SJSA1 (cell line): ENCODE measurements around the gene YDJC. TPM values are rescaled to one million over a fixed set of nuclear protein-coding genes. Genes with fewer than 3 reads are reported as not detected.
"Not testable (repeated sequence)": the region's sequence is repeated elsewhere in the genome, so short reads cannot be mapped to it uniquely, and the experiment has no call there.

Experiments
- DNase-seq, 2 experiments: peaks; one replicate each; pipeline ENCODE4 v3.0.0-alpha.2; 2015 to 2020; ENCODE audit warnings: low spot score in 2 of 2, low read depth in 1 of 2
- H3K27ac ChIP-seq: fragments of 250-450 bp; sonication (Bioruptor Pico); 2 replicates; pipeline ENCODE4 v1.5.1; 2020; ENCODE audit warnings: mild to moderate bottlenecking, moderate library complexity
- H3K27me3 ChIP-seq: fragments of 250-450 bp; sonication (Bioruptor Pico); replicated peaks from 2 replicates; pipeline ENCODE4 v1.5.1; 2020; ENCODE audit warnings: mild to moderate bottlenecking, moderate library complexity
- H3K36me3 ChIP-seq: fragments of 250-450 bp; sonication (Bioruptor Pico); 2 replicates; pipeline ENCODE4 v1.5.1; 2020; ENCODE audit warnings: mild to moderate bottlenecking
- H3K4me1 ChIP-seq: fragments of 250-450 bp; sonication (Bioruptor Pico); replicated peaks from 2 replicates; pipeline ENCODE4 v1.6.1; 2021; ENCODE audit warnings: mild to moderate bottlenecking
- H3K4me3 ChIP-seq: fragments of 250-450 bp; sonication (Bioruptor Pico); 2 replicates; pipeline ENCODE4 v1.5.1; 2020; ENCODE audit warnings: mild to moderate bottlenecking
- H3K9me3 ChIP-seq: fragments of 250-450 bp; sonication (Bioruptor Pico); replicated peaks from 2 replicates; pipeline ENCODE4 v1.5.1; 2020; ENCODE audit warnings: mild to moderate bottlenecking
- total RNA-seq: library from RNA; depleted of rRNA; stranded (reverse); fragments of >200 nt; shearing (Covaris generic); gene quantifications from 2 replicates; pipeline ENCODE4 v1.2.3, GENCODE V29; 2014; rRNA removed

Gene YDJC, protein sequence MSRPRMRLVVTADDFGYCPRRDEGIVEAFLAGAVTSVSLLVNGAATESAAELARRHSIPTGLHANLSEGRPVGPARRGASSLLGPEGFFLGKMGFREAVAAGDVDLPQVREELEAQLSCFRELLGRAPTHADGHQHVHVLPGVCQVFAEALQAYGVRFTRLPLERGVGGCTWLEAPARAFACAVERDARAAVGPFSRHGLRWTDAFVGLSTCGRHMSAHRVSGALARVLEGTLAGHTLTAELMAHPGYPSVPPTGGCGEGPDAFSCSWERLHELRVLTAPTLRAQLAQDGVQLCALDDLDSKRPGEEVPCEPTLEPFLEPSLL
- total RNA-seq: 36.4 and 47.9 TPM in 2 replicates

DNA sequence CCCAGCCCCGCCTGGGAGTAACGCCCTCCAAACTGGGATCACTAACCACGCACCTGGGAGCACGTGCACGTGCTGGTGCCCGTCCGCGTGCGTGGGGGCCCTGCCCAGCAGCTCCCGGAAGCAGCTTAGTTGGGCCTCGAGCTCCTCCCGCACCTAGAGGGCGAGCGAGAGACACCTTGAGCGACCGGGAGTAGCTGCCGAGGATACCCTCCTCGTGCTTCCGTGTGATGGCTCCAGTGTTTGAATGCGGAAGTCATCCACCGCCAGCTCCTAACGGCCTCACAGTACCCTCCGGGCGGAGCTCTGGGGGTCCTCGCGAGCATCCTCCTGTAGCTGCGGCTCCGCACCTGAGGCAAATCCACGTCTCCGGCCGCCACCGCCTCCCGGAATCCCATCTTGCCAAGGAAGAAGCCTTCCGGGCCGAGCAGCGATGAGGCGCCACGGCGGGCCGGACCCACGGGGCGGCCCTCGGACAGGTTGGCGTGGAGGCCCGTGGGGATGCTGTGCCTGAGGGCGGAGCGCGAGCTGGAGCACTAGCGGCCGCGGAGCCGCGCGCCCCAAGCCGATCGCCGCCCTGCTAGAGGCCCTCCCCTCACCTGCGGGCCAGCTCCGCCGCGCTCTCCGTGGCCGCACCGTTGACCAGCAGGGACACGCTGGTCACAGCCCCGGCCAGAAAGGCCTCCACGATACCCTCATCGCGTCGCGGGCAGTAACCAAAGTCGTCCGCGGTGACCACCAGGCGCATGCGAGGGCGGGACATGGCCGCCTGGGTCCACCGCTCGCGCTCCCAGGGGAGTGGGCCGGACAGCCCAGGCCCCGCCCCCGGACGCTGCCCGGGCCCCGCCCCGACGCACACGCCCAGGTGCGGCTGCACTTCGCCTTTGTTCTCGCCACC lies at the start of gene YDJC:
TSS of gene YDJC (minus strand) at position 768 of the 895 bp plus-strand sequence. CDS start at position 760, 8 bp downstream.
- Histone ChIP-seq H3K4me1 (peaks cover 9% of the 10 kb centered on the region), H3K27ac (peak within 1 kb of the TSS; percentile 75), H3K27me3 (no peaks in the 10 kb centered on the region), H3K9me3 (peaks cover 6% of the 10 kb centered on the region), H3K4me3 (peak within 1 kb of the TSS; percentile 90), H3K36me3 (peaks cover 40% of the 10 kb centered on the region)
- DNase-seq: peak; percentile 85 to 94

DNA sequence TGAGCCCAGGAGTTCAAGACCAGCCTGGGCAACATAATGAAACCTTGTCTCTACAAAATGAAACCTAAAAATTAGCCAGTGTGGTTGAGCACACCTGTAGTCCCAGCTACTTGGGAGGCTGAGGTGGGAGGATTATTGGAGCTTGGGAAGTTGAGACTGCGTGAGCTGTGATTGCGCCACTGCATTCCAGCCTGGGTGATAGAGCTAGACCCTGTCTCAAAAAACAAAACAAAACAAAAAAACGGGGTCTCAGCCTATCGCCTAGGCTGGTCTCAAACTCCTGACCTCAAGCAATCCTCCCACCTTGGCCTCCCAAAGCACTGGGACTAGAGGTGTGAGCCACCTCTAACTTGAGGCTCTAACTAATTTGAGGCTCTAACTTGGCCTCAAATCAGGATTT lies 49.6 kb upstream of the YDJC start:
- Histone ChIP-seq H3K9me3 (no peaks in the 10 kb centered on the region), H3K36me3 (peaks cover 38% of the 10 kb centered on the region), H3K4me3 (no peak overlapping the region), H3K27ac (no peak overlapping the region), H3K4me1 (no peaks in the 10 kb centered on the region), H3K27me3 (no peaks in the 10 kb centered on the region)
- DNase-seq: no peak

DNA sequence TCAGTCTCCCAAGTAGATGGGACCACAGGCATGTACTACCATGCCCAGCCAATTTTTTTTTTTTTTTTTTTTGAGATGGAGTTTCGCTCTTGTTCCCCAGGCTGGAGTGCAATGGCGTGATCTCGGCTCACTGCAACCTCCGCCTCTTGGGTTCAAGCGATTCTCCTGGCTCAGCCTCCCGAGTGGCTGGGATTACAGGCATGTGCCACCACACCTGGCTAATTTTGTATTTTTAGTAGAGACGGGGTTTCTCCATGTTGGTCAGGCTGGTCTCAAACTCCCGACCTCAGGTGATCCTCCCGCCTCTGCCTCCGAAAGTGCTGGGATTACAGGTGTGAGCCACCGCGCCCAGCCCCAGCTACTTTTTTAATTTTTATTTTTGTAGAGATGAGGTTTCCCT lies 49.0 kb upstream of the YDJC start:
- H3K9me3 ChIP-seq, H3K4me1 ChIP-seq, H3K4me3 ChIP-seq, H3K27ac ChIP-seq, DNase-seq, H3K27me3 ChIP-seq: not testable (repeated sequence)
- H3K36me3 ChIP-seq: peaks cover 44% of the 10 kb centered on the region

DNA sequence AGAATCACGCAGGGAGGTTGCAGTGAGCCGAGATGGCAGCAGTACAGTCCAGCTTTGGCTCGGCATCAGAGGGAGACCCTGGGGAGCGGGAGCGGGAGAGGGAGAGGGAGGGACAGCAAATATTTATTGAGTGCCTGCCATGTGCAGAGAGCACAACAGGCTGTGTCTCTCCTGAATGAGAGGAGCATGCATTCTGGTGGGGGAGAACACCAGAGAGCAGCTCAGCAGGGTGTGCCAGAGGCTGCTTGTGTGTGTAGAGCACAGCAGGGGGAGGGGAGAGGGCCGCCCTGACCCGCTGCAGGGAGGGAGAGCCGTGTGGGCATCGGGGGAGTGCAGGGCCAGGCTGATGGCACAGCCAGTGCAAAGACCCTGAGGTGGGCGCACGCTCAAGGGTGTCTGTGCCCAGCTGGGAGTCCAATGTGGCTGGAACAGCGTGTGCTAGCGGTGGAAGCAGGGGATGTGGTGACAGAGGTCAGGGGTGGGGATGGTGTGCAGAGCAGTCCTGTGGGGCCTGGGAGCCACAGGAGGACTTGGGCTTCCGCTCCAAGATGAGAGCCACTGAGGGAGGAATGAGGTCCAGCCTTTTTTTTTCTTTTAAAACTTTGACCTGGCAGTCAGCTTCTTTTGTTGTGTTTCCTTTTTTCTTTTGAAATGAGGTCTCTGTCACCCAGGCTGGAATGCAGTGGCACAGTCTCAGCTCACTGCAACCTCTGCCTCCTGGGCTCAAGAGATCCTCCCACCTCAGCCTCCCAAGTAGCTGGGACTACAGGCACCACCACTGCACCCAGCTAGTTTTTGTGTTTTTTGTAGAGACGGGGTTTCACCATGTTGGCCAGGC lies 48.0 kb upstream of the YDJC start:
- no peak for DNase-seq
- H3K4me1 ChIP-seq: no peaks in the 10 kb centered on the region
- H3K4me3 ChIP-seq: no peak overlapping the region
- H3K27me3 ChIP-seq: no peaks in the 10 kb centered on the region
- H3K9me3 ChIP-seq: no peaks in the 10 kb centered on the region
- H3K36me3 ChIP-seq: peaks cover 49% of the 10 kb centered on the region
- H3K27ac ChIP-seq: no peak overlapping the region

DNA sequence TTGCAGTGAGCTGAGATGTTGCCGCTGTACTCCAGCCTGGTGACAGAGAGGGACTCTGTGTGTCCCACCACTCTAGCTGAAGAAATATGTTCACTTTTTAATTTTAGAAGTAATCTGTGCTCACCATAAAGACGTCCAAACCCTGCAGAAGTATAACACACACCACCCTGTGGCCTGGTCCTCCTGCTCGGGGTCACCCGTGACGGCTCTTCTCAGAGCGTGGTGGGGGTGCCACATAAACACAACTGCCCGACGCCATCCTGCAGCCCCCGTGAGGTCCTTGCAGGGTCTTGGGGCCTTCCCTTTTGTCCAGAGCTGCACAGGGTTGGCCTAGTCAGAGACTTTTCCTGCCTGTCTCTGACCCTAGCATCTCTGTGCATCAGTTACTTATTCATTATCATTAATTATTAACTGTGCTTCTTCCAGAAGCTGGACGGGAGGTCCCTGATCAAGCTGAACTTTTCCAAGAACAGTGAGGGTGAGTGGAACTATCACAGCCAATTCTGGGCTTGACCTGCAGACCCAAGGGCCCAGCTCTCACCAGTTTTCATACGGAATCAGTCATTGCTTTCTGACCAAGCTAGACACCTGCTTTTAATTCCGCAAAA lies 44.9 kb upstream of the YDJC start:
- DNase-seq: no peak
- H3K27ac ChIP-seq: no peak overlapping the region
- no peaks in the 10 kb centered on the region for H3K27me3 ChIP-seq
- H3K36me3 ChIP-seq: peaks cover 60% of the 10 kb centered on the region
- H3K4me3 ChIP-seq: no peak overlapping the region
- no peaks in the 10 kb centered on the region for H3K9me3 ChIP-seq
- no peaks in the 10 kb centered on the region for H3K4me1 ChIP-seq

DNA sequence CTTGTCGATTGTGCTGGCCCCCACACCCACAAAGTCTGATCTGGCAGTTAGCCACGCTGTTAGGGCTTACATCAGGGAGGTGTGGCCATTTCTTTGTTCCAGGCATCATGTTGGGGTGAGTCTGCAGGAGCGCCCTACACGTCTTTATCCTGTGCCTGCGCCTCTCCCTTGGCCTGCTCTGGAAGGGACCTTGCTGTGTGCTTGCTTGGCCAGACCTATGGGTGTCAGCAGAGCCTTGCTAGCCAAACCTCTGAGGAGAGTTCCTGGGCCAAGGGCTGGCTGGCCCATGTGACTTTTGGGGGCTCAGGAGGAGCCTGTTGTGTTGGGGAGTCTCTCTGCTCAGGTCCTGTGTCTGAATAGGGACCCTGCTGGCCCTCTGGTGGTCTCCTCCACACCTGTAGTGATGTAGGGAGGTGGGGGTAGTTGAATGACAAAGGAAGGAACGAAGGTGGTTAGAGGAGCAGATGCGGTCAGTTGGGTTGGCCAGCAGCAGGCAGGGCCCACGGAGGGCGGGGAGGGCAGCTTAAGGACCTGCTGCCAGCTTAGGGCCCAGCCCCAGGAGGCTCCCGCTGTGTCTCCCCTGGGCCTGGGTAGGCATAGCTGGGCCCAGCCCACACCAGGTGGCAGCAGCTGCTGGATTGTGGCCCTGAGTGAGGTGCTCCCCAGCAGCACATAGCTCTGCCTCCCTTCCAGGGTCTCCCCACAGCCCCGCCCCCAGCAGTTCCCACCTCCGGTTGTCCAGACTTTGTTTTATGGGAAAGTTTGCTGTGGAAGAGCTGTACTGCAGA lies 43.9 kb upstream of the YDJC start:
- DNase-seq: no peak

DNA sequence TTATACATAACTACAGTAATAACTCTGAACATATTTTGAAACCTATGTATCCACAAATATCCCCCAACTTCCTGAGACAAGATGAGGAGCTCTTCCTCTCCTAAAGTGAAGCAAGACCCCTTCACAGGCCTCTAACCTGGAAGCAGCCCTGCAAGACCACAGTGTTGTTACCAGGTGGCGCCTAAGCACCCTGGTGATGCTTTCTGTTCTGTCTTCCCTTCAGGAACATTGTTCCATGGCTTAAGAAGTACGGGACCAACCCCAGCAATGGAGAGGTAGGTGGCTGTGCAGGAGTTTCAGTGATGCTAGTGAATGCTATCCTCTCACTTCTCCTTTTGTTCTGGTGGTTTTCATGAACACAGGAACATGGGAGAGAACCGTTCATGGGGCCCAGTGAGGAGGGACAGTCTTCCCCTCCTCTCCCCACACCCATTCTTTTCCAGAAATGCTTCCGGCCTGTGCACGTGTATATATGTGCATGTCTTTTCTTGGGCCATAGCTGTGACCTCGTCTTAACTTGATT lies 42.3 kb upstream of the YDJC start:
- no peak overlapping the region for H3K27ac ChIP-seq

More for the DNA sequence above, 43.9 kb upstream of the YDJC start:
- no peaks in the 10 kb centered on the region for H3K4me1 ChIP-seq
- no peak overlapping the region for H3K27ac ChIP-seq
- no peaks in the 10 kb centered on the region for H3K9me3 ChIP-seq
- H3K27me3 ChIP-seq: no peaks in the 10 kb centered on the region
- H3K4me3 ChIP-seq: no peak overlapping the region
- peaks cover 62% of the 10 kb centered on the region for H3K36me3 ChIP-seq

DNA sequence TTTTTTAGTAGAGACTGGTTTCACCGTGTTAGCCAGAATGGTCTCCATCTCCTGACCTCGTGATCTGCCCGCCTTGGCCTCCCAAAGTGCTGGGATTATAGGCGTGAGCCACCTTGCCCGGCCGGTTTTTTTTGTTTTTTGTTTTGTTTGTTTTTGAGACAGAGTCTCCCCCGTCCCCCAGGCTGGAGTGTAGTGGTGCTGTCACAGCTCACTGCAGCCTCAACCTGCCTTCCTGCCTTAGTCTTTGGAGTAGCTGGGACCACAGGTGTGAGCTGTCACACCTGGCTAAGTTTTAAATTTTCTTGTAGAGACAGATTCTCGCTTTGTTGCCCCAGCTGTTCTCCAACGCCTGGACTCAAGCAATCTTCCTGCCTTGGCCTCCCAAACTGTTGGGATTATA lies 39.2 kb upstream of the YDJC start:
- H3K27me3 ChIP-seq: no peaks in the 10 kb centered on the region
- H3K4me1 ChIP-seq: peaks cover 7% of the 10 kb centered on the region
- no peak overlapping the region for H3K4me3 ChIP-seq
- no peaks in the 10 kb centered on the region for H3K9me3 ChIP-seq
- no peak overlapping the region for H3K27ac ChIP-seq
- DNase-seq: no peak
- H3K36me3 ChIP-seq: peaks cover 52% of the 10 kb centered on the region

More for the DNA sequence above, 42.3 kb upstream of the YDJC start:
- no peaks in the 10 kb centered on the region for H3K9me3 ChIP-seq
- DNase-seq: no peak
- no peaks in the 10 kb centered on the region for H3K27me3 ChIP-seq
- peaks cover 64% of the 10 kb centered on the region for H3K36me3 ChIP-seq
- H3K4me3 ChIP-seq: no peak overlapping the region
- H3K4me1 ChIP-seq: no peaks in the 10 kb centered on the region

DNA sequence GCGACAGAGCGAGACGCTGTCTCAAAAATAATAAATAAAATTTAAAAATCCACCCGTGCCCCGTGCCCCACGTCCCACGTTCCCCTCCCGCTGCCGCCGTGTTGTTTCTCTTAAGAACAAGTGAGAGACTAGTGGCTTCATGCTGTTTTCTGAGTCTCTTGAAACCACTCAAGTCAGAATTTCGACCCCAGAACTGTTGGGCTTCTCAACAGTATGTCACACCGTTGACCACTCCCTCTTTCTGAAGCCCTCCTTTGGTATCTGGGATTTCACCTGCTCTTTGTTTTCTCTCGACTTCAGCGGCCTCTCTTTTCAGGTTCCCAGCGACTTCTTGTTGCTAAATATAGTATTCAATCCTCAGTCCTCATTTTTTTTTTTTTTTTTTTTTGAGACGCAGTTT lies 37.0 kb upstream of the YDJC start:
- peak overlapping the region; percentile 80 for H3K4me3 ChIP-seq
- no peaks in the 10 kb centered on the region for H3K27me3 ChIP-seq
- H3K27ac ChIP-seq: peak overlapping the region; percentile 77; the same call in 1 of the 2 replicates
- peaks cover 7% of the 10 kb centered on the region for H3K4me1 ChIP-seq
- H3K36me3 ChIP-seq: peaks cover 30% of the 10 kb centered on the region
- H3K9me3 ChIP-seq: no peaks in the 10 kb centered on the region
- DNase-seq: no peak

DNA sequence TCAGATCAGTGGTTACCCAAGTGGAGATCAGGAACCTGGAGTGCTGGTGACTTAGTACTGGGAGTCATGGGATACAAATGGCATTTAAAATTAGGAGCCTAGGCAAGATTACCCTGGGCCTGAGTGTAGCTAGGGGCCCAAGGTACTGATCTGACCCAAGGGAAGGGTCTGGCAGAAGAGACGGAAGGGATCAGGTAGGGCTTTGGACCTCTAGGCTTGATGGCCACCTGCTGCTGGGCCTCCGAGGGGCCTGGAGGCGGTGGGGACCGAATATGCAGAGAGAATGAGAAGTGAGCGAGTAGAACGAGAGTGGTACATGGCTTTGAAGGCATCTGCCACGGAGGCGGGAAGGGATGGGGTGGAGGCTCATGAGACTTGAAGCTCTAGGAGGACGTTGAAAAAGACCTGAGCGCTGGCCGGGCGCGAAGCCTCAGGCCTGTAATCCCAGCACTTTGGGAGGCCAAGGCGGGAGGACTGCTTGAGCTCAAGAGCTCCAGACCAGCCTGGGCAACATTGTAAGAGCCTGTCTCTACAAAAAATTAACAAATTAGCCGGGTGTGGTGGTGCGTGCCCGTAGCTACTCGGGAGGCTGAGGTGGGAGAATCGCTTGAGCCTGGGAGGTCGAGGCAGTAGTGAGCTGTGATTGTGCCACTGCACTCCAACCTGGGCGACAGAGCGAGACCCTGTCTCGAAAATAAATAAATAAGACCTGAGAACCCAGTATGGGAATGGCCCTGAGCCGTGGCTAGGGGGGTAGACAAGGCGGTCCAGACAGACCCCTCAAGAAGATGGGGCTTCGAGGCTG lies 35.4 kb upstream of the YDJC start:
- Histone ChIP-seq H3K9me3 (no peaks in the 10 kb centered on the region), H3K4me3 (peak overlapping the region; percentile 80), H3K27me3 (no peaks in the 10 kb centered on the region), H3K36me3 (peaks cover 15% of the 10 kb centered on the region), H3K4me1 (peaks cover 7% of the 10 kb centered on the region), H3K27ac (peak overlapping the region; percentile 77; the same call in 1 of the 2 replicates)
- DNase-seq: no peak

DNA sequence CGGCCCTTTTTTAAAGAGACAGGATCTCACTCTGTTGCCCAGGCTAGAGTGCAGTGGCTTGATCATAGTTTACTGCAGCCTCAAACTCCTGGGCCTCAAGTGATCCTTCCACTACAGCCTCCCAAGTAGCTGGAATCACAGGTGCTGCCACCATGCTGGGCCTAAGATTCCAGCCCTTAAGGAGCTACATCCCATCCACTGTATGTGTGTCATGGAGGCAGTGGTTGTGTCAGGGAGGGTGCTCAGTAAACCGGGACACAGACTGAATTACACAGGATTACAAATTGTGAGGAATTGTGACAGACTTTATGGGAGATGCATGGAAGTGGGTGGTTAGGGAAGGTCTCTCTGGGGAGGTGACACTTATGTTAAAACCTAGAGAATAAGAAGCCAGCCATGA lies 33.9 kb upstream of the YDJC start:
- Histone ChIP-seq H3K4me3 (no peak overlapping the region), H3K9me3 (no peaks in the 10 kb centered on the region), H3K36me3 (peaks cover 10% of the 10 kb centered on the region), H3K27ac (no peak overlapping the region), H3K27me3 (no peaks in the 10 kb centered on the region), H3K4me1 (peaks cover 7% of the 10 kb centered on the region)
- DNase-seq: no peak

DNA sequence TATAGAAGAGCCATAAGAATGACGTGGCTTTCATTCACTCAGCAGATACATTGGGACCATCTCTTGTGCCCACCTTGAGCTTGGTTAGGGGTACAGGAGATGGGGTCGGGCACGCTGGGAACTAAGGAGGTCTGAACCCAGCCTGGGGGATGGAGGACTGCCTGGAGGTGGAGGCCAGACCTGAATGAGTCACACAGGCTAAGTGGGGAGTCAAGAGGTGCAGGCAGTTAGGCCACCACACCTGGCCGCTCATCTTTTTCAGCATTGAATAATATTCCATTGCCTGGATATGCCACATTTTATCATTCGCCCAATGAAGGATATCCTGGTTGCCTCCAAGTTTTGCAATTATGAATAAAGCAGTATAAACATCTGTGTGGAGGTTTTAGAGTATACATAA lies 32.2 kb upstream of the YDJC start:
- no peak overlapping the region for H3K27ac ChIP-seq
- H3K4me3 ChIP-seq: no peak overlapping the region
- H3K36me3 ChIP-seq: peaks cover 6% of the 10 kb centered on the region
- no peaks in the 10 kb centered on the region for H3K9me3 ChIP-seq
- no peaks in the 10 kb centered on the region for H3K27me3 ChIP-seq
- DNase-seq: no peak
- peaks cover 21% of the 10 kb centered on the region for H3K4me1 ChIP-seq
